Measurements from ENCODE around the gene TLR7. TPM values are rescaled to one million over a fixed set of nuclear protein-coding genes. Genes with fewer than 3 reads are reported as not detected.

Gene TLR7
- total RNA-seq, 4 donors from 2014 or later, result 0.49 to 1.8 (median 0.95) TPM; not detected in 1

DNA sequence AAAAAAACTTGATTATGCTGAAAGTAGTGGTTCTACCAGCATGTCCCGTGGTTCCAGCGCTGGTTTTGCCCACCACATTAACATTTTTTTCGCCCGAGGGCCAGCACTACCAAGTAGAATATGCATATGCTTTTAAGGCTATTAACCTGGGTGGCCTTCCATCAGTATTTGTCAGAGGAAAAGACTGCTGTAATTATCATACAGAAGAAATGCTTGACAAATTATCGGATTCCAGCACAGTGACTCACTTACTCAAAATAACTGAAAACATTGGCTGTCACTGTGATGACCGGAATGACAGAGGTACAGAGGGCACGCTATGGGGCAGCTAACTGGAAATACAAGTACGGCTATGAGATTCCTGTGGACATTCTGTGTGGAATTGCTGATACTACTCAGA, 41.1 kb upstream of the TLR7 start:
- Histone ChIP-seq H3K27ac (no peak overlapping the region), H3K36me3 (peaks cover 0 to 38% (median 0%) of the 10 kb centered on the region in 3 donors), H3K9me3 (no peaks in the 10 kb centered on the region), H3K4me3 (no peak overlapping the region), H3K4me1 (no peaks in the 10 kb centered on the region), H3K27me3 (no peaks in the 10 kb centered on the region)
- DNase-seq, result no peak
- TF ChIP-seq POLR2A (IDR thresholded peaks at IDR 0.05) (no peak), CTCF (IDR thresholded peaks at IDR 0.05) (no peak)
- WGBS, 2 donors, result 84 to 90% methylated on average over 8 of the region's 8 CpGs
- intact Hi-C loops (cut with DNase I), result no loop called here

DNA sequence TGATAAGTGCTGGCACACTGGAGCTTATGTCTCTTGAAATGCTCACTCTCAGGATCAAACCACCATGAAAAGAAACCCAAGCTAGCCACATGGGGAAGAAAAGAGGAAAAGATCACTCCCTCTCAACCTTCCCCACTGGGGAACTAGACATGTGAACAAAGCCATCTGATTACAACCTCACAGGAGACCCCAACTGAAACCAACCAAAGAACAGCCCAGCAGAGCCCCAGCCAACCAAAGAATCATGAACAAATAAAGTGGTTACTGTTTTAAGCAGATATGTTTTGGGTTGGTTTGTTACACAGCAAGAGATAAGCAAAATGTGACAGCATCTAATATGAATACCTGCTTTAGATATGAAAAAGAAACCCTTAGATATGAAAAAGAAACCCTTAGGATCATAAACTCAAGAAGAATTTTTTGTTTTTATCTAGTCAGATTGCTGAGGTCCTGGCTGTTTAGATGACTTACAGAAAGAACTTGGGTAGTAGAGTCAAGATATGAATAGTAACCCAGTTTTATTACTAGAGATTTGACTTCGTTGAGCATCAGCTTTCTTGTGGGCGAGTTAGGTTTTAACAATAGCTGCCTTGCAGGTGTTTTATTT, 23.7 kb upstream of the TLR7 start:
- WGBS, 2 donors, result 71 to 88% methylated on average over 2 of the region's 2 CpGs

GRCh38 chrX:12843668-12844279, 23.1 kb upstream of the TLR7 start:
- Histone ChIP-seq H3K36me3 (no peaks in the 10 kb centered on the region), H3K27ac (no peak overlapping the region), H3K4me3 (peak overlapping the region in 1 of 4 donors; percentile 12), H3K9me3 (no peaks in the 10 kb centered on the region), H3K27me3 (peaks cover 0 to 4% (median 1%) of the 10 kb centered on the region in 4 donors), H3K4me1 (no peaks in the 10 kb centered on the region)
- TF ChIP-seq CTCF (IDR thresholded peaks at IDR 0.05) (no peak), POLR2A (IDR thresholded peaks at IDR 0.05) (no peak)
- intact Hi-C loops (cut with DNase I), result no loop called here
- DNase-seq, result no peak
- WGBS, 2 donors, result 32 to 39% methylated on average over 6 of the region's 6 CpGs

More for the DNA sequence above, 23.7 kb upstream of the TLR7 start:
- no peak for DNase-seq
- Histone ChIP-seq H3K27ac (no peak overlapping the region), H3K27me3 (peaks cover 0 to 5% (median 1%) of the 10 kb centered on the region in 4 donors), H3K4me3 (no peak overlapping the region), H3K36me3 (no peaks in the 10 kb centered on the region), H3K4me1 (no peaks in the 10 kb centered on the region), H3K9me3 (no peaks in the 10 kb centered on the region)
- TF ChIP-seq CTCF (IDR thresholded peaks at IDR 0.05), result no peak
- TF ChIP-seq POLR2A (IDR thresholded peaks at IDR 0.05), result no peak
- intact Hi-C loops (cut with DNase I), result no loop called here

DNA sequence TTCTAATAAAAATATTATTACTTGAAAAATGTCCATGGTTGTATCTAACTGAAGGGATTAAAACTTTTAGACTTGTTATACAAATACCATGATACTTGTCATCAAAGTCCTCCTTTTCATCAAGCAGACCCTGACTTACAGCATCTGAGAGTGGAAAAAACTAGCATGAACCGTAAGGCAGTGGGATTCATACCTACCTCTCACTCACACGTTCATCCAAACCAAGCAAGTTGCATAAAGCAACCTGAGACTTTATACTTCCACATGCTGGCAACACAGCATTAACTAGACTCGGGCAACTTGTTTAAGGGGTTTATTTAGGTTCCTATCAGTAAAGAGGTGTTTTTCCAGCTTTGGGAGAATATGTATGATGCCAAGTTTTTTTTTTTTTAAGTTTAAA, 22.6 kb upstream of the TLR7 start:
- TF ChIP-seq CTCF (IDR thresholded peaks at IDR 0.05) (no peak), POLR2A (IDR thresholded peaks at IDR 0.05) (no peak)
- no peaks in the 10 kb centered on the region for H3K9me3 ChIP-seq
- no peaks in the 10 kb centered on the region for H3K36me3 ChIP-seq
- H3K4me1 ChIP-seq, result no peaks in the 10 kb centered on the region
- H3K4me3 ChIP-seq, result no peak overlapping the region
- H3K27ac ChIP-seq, result no peak overlapping the region
- 23 to 68% methylated on average over 3 of the region's 3 CpGs for WGBS, 2 donors
- intact Hi-C loops (cut with DNase I), result no loop called here
- H3K27me3 ChIP-seq, result no peaks in the 10 kb centered on the region
- no peak for DNase-seq

GRCh38 chrX:12865359-12865758, 1.5 kb upstream of the TLR7 start:
- intact Hi-C loops (cut with DNase I), result no loop called here
- no peak for DNase-seq
- H3K4me3 ChIP-seq, result no peak overlapping the region
- TF ChIP-seq CTCF (IDR thresholded peaks at IDR 0.05), result no peak
- TF ChIP-seq POLR2A (IDR thresholded peaks at IDR 0.05), result no peak
- H3K27ac ChIP-seq, result peak overlapping the region in 1 of 4 donors; percentile 22
- peaks cover 0 to 3% (median 0%) of the 10 kb centered on the region in 3 donors for H3K9me3 ChIP-seq
- H3K27me3 ChIP-seq, result no peaks in the 10 kb centered on the region
- no peaks in the 10 kb centered on the region for H3K4me1 ChIP-seq
- WGBS, 2 donors, result 31 to 51% methylated on average over 2 to 7 of the region's 7 CpGs
- no peaks in the 10 kb centered on the region for H3K36me3 ChIP-seq

Data from esophagus squamous epithelium (tissue), 5 donors.